Measurements from ENCODE around the gene UFSP1.
"Not testable (repeated sequence)": the region's sequence is repeated elsewhere in the genome, so short reads cannot be mapped to it uniquely, and the experiment has no call there.

GRCh38 chr7:100910443-100910842 lies 20.9 kb upstream of the UFSP1 start:
- TF ChIP-seq ZC3H10 (CRISPR knock-in tag; IDR thresholded peaks at IDR 0.05); CREB5 (CRISPR knock-in tag; IDR thresholded peaks at IDR 0.05; ENCODE audit: low read depth); CSRNP3 (CRISPR knock-in tag; IDR thresholded peaks at IDR 0.05); ESRRG (CRISPR knock-in tag; IDR thresholded peaks at IDR 0.05); TCF4 (CRISPR knock-in tag; IDR thresholded peaks at IDR 0.05; ENCODE audit: borderline replicate concordance): not testable (repeated sequence)

Data from SK-N-SH treated with all-trans-retinoic acid at 6 μM for 48 hours (cell line).